GM12878 (cell line): ENCODE measurements around the gene PPP2R2D. TPM values are rescaled to one million over a fixed set of nuclear protein-coding genes. Genes with fewer than 3 reads are reported as not detected.

Source experiments
- ATAC-seq: fragments of 200-7000 bp; cut with Tn5 transposase; 3 replicates; pipeline ENCODE4 v1.9.1; 2020; ENCODE audit warnings: mild to moderate bottlenecking, moderate library complexity
- BruUV-seq: library from RNA; stranded (reverse); fragments of 400-500 nt; replicated peaks from 2 replicates; lab custom pipeline; 2021; lab: Mats Ljungman, UMichigan
- CTCF ChIA-PET: fragments of 300-600 bp; sonication (Branson Sonifier 250); formaldehyde crosslinking; extraction: SDS; loops from one replicate; lab custom pipeline; 2021; ENCODE audit warnings: inconsistent platforms; lab: Yijun Ruan, JAX
- POLR2A ChIA-PET: fragments of 350-600 bp; formaldehyde crosslinking; extraction: SDS; loops from one replicate; lab custom pipeline; 2021; ENCODE audit warnings: inconsistent platforms; lab: Charles Lee
- RAD21 ChIA-PET: fragments of 300-600 bp; sonication (Branson Sonifier 250); formaldehyde crosslinking; loops from one replicate; lab custom pipeline; 2023; ENCODE audit warnings: antibody characterized with exemption; ENCODE audit not compliant: unreplicated experiment; lab: Charles Lee
- SMC1A ChIA-PET: fragments of 300-600 bp; sonication (Branson Sonifier 250); formaldehyde crosslinking; loops from one replicate; lab custom pipeline; 2023; ENCODE audit not compliant: unreplicated experiment, uncharacterized antibody; lab: Charles Lee
- DNase-seq: peaks from one replicate; pipeline ENCODE4 v3.0.0-alpha.2; 2011; ENCODE audit warnings: low read depth, low spot score
- FAIRE-seq: peaks from 3 replicates; lab custom pipeline; 2011; peaks lifted over from hg19 to GRCh38; lab: Jason Lieb, UNC
- H2AFZ ChIP-seq: 2 replicates; pipeline ENCODE4 v1.6.0; 2011; ENCODE audit warnings: low read depth, low read length, control low read depth; ENCODE audit not compliant: control insufficient read depth
- H3K27ac ChIP-seq: 2 replicates; pipeline ENCODE4 v1.5.1; 2011; ENCODE audit warnings: control low read depth; ENCODE audit not compliant: control insufficient read depth, insufficient read depth
- H3K27me3 ChIP-seq, 2 experiments: replicated peaks in 1 of 2; 2 replicates each; pipeline versions ENCODE4 v1.6.0 to v1.6.1; 2011; ENCODE audit warnings: low read length in 1 of 2; ENCODE audit not compliant: control insufficient read depth in 2 of 2, insufficient read depth in 2 of 2
- H3K36me3 ChIP-seq, 2 experiments: 2 replicates each; pipeline ENCODE4 v1.5.1; 2011; ENCODE audit warnings: low read length in 1 of 2; ENCODE audit not compliant: control insufficient read depth in 2 of 2, insufficient read depth in 2 of 2
- H3K4me1 ChIP-seq: 2 replicates; pipeline ENCODE4 v1.6.1; 2011; ENCODE audit warnings: mild to moderate bottlenecking, low read length, moderate library complexity, mixed read lengths; ENCODE audit not compliant: control insufficient read depth, insufficient read depth
- H3K4me2 ChIP-seq: 2 replicates; pipeline ENCODE4 v1.6.0; 2011; ENCODE audit warnings: control low read depth; ENCODE audit not compliant: control insufficient read depth, insufficient read depth
- H3K4me3 ChIP-seq: fragments of 200-600 bp; sonication (generic); 2 replicates; pipeline ENCODE4 v1.5.1; 2016
- H3K79me2 ChIP-seq: 2 replicates; pipeline ENCODE4 v1.6.0; 2011; ENCODE audit warnings: low read length; ENCODE audit not compliant: control insufficient read depth, insufficient read depth
- H3K9ac ChIP-seq: 2 replicates; pipeline ENCODE4 v1.8.0; 2011; ENCODE audit warnings: low read length, control low read depth, mixed read lengths; ENCODE audit not compliant: control insufficient read depth, insufficient read depth
- H3K9me3 ChIP-seq: replicated peaks from 3 replicates; pipeline ENCODE4 v1.5.1; 2011; ENCODE audit warnings: mild to moderate bottlenecking, low read length; ENCODE audit not compliant: control insufficient read depth, insufficient read depth
- H4K20me1 ChIP-seq: 2 replicates; pipeline ENCODE4 v1.6.0; 2011; ENCODE audit not compliant: control insufficient read depth, insufficient read depth
- KAT2A ChIP-seq: conservative IDR thresholded peaks from 2 replicates; pipeline ENCODE4 v1.6.1; 2011; ENCODE audit warnings: low read depth, low read length; ENCODE audit not compliant: control insufficient read depth
- MEF2B ChIP-seq: fragments of 450-650 bp; IDR thresholded peaks from 2 replicates; pipeline ENCODE4 v1.6.1; 2018; ENCODE audit warnings: mild to moderate bottlenecking, moderate library complexity; ENCODE audit not compliant: partially characterized antibody, poor library complexity, severe bottlenecking
- MTA3 ChIP-seq: IDR thresholded peaks from 2 replicates; pipeline ENCODE4 v1.6.1; 2012; ENCODE audit warnings: low read length, inconsistent platforms, borderline replicate concordance
- MYC ChIP-seq: IDR thresholded peaks from 2 replicates; pipeline ENCODE4 v1.6.1; 2011; ENCODE audit warnings: mild to moderate bottlenecking, low read length, moderate library complexity, inconsistent platforms; ENCODE audit not compliant: insufficient read depth, insufficient replicate concordance, insufficient read length, severe bottlenecking
- POLR2A ChIP-seq: IDR thresholded peaks from 2 replicates; pipeline ENCODE4 v1.6.1; 2011; ENCODE audit warnings: low read depth, mild to moderate bottlenecking, low read length
- POLR2AphosphoS5 ChIP-seq: IDR thresholded peaks from 2 replicates; pipeline ENCODE4 v1.6.1; 2011; ENCODE audit warnings: mild to moderate bottlenecking, low read length, inconsistent platforms
- RFX5 ChIP-seq: IDR thresholded peaks from 2 replicates; pipeline ENCODE4 v1.6.1; 2011; ENCODE audit warnings: low read depth, low read length, improper control_type of control experiment
- SMARCA5 ChIP-seq: fragments of 450-650 bp; IDR thresholded peaks from 2 replicates; pipeline ENCODE4 v1.6.1; 2017; ENCODE audit warnings: mild to moderate bottlenecking
- SRF ChIP-seq, 2 experiments: IDR thresholded peaks; 2 replicates each; pipeline ENCODE4 v1.6.1; 2011; ENCODE audit warnings: low read depth in 2 of 2, low read length in 2 of 2, mild to moderate bottlenecking in 1 of 2, moderate library complexity in 1 of 2
- STAT1 ChIP-seq: fragments of 450-650 bp; conservative IDR thresholded peaks from 2 replicates; pipeline ENCODE4 v1.6.1; 2014; ENCODE audit warnings: antibody characterized with exemption, mild to moderate bottlenecking
- YBX1 ChIP-seq: fragments of 450-650 bp; IDR thresholded peaks from 2 replicates; pipeline ENCODE4 v1.6.1; 2016; ENCODE audit warnings: antibody characterized with exemption
- ZSCAN29 ChIP-seq: fragments of 450-650 bp; IDR thresholded peaks from 2 replicates; pipeline ENCODE4 v1.6.1; 2017; ENCODE audit warnings: mild to moderate bottlenecking, moderate library complexity
- WGBS: methylation state at CpG from one replicate; pipeline ENCODE4 v1.1.6; 2016; ENCODE audit warnings: low lambda C conversion rate; ENCODE audit not compliant: insufficient replicate concordance, insufficient coverage; ENCODE audit errors: missing lambda C conversion rate; 5-methylcytosine and 5-hydroxymethylcytosine counted together
- in situ Hi-C: fragments of 300-500 bp; cut with MboI; formaldehyde crosslinking; loops from 9 replicates; pipeline ENCODE4 v1.14.3; 2018; ENCODE audit warnings: mixed read lengths
- intact Hi-C: fragments of 100-400 bp; cut with micrococcal nuclease; formaldehyde crosslinking; loops from one replicate; pipeline ENCODE4 v1.14.2; 2022; ENCODE audit not compliant: unreplicated experiment
- polyA plus RNA-seq, 11 experiments: library from polyadenylated mRNA; depleted of rRNA in 4 of 11; unstranded in 6 of 11; stranded (reverse) in 5 of 11; fragments of >200 nt; fragmentation: Nextera tagmentation in 4 of 11; fragmentation: Illumina TruSeq in 1 of 11; extraction: Ambion mirVana in 4 of 11; extraction: Trizol in 1 of 11; gene quantifications; 1 replicate in 1 of 11; 2 replicates in 10 of 11; pipeline versions ENCODE4 v1.2.1 to v1.2.3, GENCODE V29; 2011 to 2016; ENCODE audit warnings: inconsistent platforms in 2 of 11, missing spikeins in 2 of 11, low read depth in 1 of 11
- total RNA-seq, 4 experiments: library from RNA; depleted of rRNA in 3 of 4; stranded (reverse); fragments of >200 nt in 3 of 4; fragmentation: Illumina TruSeq in 1 of 4; extraction: Trizol in 1 of 4; gene quantifications; 2 replicates each; pipeline versions ENCODE4 v1.2.1 to v1.2.3, GENCODE V29; 2013 to 2021
- TF ChIP-seq, protein P1 (sequence below): IDR thresholded peaks from 2 replicates; pipeline ENCODE4 v1.6.1; 2011; ENCODE audit warnings: borderline replicate concordance, low read depth, mild to moderate bottlenecking, moderate library complexity, low read length; ENCODE audit not compliant: insufficient read depth, poor library complexity, severe bottlenecking
- TF ChIP-seq, protein P2 (sequence below): fragments of 450-650 bp; IDR thresholded peaks from 2 replicates; pipeline ENCODE4 v1.6.1; 2017; ENCODE audit warnings: mild to moderate bottlenecking, moderate library complexity
- TF ChIP-seq, protein P3 (sequence below): IDR thresholded peaks from 2 replicates; pipeline ENCODE4 v1.6.1; 2012; ENCODE audit warnings: low read depth, low read length, improper control_type of control experiment
- TF ChIP-seq, protein P4 (sequence below): fragments of 450-650 bp; IDR thresholded peaks from 2 replicates; pipeline ENCODE4 v1.6.1; 2017; ENCODE audit warnings: borderline replicate concordance

Gene PPP2R2D
- total and polyA plus RNA-seq, 10 of the 15 experiments (the other 5 are each of a cell fraction or from before 2014, with no cell fraction given), result 2.8 to 41.9 (median 21.8) TPM

DNA sequence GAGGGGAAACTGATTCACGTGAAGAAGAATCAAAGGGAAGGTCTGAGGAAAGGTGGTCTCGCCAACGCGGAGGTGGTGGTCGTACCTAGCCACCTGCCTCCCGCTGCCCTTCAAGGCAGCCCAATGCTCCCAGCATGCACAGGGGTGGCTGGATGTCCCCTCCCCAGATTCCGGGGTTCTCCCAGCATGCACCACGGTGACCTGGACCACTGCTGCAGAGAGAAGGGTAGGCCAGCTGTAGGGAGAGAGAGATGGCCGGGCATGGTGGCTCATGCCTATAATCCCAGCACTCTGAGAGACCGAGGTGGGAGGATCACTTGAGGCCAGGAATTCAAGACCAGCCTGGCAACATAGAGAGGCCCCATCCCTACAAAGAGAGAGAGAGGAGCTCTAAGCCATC lies 32.4 kb upstream of the PPP2R2D start (continued):
- TF ChIP-seq, protein P1, sequence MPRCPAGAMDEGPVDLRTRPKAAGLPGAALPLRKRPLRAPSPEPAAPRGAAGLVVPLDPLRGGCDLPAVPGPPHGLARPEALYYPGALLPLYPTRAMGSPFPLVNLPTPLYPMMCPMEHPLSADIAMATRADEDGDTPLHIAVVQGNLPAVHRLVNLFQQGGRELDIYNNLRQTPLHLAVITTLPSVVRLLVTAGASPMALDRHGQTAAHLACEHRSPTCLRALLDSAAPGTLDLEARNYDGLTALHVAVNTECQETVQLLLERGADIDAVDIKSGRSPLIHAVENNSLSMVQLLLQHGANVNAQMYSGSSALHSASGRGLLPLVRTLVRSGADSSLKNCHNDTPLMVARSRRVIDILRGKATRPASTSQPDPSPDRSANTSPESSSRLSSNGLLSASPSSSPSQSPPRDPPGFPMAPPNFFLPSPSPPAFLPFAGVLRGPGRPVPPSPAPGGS, result no peak
- TF ChIP-seq MYC (no peak), SMARCA5 (no peak)

DNA sequence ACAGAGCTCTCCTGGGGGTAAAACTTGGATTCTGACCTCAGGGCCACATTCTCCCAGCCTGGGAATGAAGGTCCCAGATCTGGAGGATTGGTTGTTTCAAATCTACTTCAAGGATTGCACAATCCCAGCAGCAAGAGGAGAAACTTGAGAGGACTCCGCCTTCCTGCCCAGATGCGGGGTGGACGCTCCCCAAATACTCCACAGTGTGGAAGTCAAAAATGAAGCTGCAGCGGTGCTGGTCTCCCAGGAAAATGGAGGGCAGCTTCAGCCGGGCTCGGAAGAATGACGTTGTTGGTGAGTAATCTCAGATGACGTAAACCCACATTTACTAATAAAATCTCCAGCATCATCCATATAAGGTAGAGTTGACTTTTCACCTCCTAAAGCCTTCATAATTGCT lies 31.5 kb upstream of the PPP2R2D start:
- Histone ChIP-seq H3K4me1 (no peaks in the 10 kb centered on the region), H3K4me2 (no peak overlapping the region), H3K27ac (no peak overlapping the region), H3K36me3 (no peaks in the 10 kb centered on the region), H3K9ac (no peak overlapping the region), H3K27me3 (no peaks in the 10 kb centered on the region), H3K4me3 (no peak overlapping the region), H4K20me1 (no peaks in the 10 kb centered on the region), H2AFZ (no peak overlapping the region), H3K79me2 (no peaks in the 10 kb centered on the region), H3K9me3 (no peaks in the 10 kb centered on the region)
- ChIA-PET RAD21 (no interaction called here), SMC1A (no interaction called here), CTCF (no interaction called here), POLR2A (no interaction called here)
- no peak for FAIRE-seq
- intact Hi-C loops (no loop called here), in situ Hi-C loops (no loop called here)
- 69% methylated on average over 8 of the region's 8 CpGs for WGBS
- no TSS peak for BruUV-seq
- no peak for ATAC-seq
- DNase-seq, result no peak
- TF ChIP-seq SRF (IDR thresholded peaks at IDR 0.05; ENCODE audit: low read depth in 2 of 2, low read length in 2 of 2), result no peak
- TF ChIP-seq KAT2A, result no peak
- TF ChIP-seq POLR2A, result no peak
- no peak for TF ChIP-seq YBX1
- TF ChIP-seq, protein P2, sequence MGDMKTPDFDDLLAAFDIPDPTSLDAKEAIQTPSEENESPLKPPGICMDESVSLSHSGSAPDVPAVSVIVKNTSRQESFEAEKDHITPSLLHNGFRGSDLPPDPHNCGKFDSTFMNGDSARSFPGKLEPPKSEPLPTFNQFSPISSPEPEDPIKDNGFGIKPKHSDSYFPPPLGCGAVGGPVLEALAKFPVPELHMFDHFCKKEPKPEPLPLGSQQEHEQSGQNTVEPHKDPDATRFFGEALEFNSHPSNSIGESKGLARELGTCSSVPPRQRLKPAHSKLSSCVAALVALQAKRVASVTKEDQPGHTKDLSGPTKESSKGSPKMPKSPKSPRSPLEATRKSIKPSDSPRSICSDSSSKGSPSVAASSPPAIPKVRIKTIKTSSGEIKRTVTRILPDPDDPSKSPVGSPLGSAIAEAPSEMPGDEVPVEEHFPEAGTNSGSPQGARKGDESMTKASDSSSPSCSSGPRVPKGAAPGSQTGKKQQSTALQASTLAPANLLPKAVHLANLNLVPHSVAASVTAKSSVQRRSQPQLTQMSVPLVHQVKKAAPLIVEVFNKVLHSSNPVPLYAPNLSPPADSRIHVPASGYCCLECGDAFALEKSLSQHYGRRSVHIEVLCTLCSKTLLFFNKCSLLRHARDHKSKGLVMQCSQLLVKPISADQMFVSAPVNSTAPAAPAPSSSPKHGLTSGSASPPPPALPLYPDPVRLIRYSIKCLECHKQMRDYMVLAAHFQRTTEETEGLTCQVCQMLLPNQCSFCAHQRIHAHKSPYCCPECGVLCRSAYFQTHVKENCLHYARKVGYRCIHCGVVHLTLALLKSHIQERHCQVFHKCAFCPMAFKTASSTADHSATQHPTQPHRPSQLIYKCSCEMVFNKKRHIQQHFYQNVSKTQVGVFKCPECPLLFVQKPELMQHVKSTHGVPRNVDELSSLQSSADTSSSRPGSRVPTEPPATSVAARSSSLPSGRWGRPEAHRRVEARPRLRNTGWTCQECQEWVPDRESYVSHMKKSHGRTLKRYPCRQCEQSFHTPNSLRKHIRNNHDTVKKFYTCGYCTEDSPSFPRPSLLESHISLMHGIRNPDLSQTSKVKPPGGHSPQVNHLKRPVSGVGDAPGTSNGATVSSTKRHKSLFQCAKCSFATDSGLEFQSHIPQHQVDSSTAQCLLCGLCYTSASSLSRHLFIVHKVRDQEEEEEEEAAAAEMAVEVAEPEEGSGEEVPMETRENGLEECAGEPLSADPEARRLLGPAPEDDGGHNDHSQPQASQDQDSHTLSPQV, result no peak
- TF ChIP-seq ZSCAN29, result no peak
- no peak for TF ChIP-seq POLR2AphosphoS5
- no peak for TF ChIP-seq MTA3
- no peak for TF ChIP-seq RFX5
- TF ChIP-seq, protein P3, sequence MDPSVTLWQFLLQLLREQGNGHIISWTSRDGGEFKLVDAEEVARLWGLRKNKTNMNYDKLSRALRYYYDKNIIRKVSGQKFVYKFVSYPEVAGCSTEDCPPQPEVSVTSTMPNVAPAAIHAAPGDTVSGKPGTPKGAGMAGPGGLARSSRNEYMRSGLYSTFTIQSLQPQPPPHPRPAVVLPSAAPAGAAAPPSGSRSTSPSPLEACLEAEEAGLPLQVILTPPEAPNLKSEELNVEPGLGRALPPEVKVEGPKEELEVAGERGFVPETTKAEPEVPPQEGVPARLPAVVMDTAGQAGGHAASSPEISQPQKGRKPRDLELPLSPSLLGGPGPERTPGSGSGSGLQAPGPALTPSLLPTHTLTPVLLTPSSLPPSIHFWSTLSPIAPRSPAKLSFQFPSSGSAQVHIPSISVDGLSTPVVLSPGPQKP, result no peak
- no peak for TF ChIP-seq STAT1
- TF ChIP-seq MEF2B, result no peak
- TF ChIP-seq, protein P4, sequence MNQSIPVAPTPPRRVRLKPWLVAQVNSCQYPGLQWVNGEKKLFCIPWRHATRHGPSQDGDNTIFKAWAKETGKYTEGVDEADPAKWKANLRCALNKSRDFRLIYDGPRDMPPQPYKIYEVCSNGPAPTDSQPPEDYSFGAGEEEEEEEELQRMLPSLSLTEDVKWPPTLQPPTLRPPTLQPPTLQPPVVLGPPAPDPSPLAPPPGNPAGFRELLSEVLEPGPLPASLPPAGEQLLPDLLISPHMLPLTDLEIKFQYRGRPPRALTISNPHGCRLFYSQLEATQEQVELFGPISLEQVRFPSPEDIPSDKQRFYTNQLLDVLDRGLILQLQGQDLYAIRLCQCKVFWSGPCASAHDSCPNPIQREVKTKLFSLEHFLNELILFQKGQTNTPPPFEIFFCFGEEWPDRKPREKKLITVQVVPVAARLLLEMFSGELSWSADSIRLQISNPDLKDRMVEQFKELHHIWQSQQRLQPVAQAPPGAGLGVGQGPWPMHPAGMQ, result no peak
